ENCODE data around the gene STX3.

DNA sequence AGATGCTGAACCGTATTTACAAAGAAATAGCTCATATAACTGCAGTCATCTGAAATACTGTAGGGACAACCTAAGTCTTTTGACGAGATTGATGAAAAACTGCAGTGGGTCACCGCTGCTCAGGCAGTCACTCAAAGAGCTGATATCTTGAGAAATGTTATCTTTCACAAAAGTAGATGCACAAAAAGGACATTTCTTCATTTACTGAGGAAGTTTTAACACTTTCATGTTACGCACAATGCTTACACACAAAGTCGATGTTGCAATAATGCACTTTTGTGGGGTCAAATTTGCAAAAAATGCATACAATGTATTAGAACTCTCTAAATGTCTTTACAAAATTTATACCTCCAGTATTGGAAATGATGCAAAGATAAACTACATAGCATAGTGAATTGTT lies 25.3 kb upstream of the STX3 start:
- TF ChIP-seq, protein P1, sequence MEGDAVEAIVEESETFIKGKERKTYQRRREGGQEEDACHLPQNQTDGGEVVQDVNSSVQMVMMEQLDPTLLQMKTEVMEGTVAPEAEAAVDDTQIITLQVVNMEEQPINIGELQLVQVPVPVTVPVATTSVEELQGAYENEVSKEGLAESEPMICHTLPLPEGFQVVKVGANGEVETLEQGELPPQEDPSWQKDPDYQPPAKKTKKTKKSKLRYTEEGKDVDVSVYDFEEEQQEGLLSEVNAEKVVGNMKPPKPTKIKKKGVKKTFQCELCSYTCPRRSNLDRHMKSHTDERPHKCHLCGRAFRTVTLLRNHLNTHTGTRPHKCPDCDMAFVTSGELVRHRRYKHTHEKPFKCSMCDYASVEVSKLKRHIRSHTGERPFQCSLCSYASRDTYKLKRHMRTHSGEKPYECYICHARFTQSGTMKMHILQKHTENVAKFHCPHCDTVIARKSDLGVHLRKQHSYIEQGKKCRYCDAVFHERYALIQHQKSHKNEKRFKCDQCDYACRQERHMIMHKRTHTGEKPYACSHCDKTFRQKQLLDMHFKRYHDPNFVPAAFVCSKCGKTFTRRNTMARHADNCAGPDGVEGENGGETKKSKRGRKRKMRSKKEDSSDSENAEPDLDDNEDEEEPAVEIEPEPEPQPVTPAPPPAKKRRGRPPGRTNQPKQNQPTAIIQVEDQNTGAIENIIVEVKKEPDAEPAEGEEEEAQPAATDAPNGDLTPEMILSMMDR (IDR thresholded peaks at IDR 0.05; ENCODE audit: low read depth, low read length): no peak
- no peak for TF ChIP-seq EZH2phosphoT487 (IDR thresholded peaks at IDR 0.05; ENCODE audit: low read depth)

All from OCI-LY3 (cell line).